ENCODE data around the gene SEMA4D. TPM values are rescaled to one million over a fixed set of nuclear protein-coding genes. Genes with fewer than 3 reads are reported as not detected.
"Not testable (repeated sequence)": the region's sequence is repeated elsewhere in the genome, so short reads cannot be mapped to it uniquely, and the experiment has no call there.

The SEMA4D gene
- polyA plus RNA-seq, 1 donor from 2014 or later, result 34.0 TPM

GRCh38 chr9:89480825-89481537 is 16.9 kb downstream of the SEMA4D start:
- Histone ChIP-seq H3K36me3 (ENCODE audit: insufficient read depth, low read length) (no peaks in the 10 kb centered on the region), H3K4me2 (ENCODE audit: low read length) (no peak overlapping the region), H3K79me2 (replicated peaks; ENCODE audit: insufficient read depth, low read length) (peaks cover 68% of the 10 kb centered on the region), H3F3A (ENCODE audit: insufficient read depth, low read length, poor library complexity, severe bottlenecking) (no peaks in the 10 kb centered on the region), H2AFZ (ENCODE audit: low read depth, low read length) (no peak overlapping the region), H3K27ac (ENCODE audit: low read length) (no peak overlapping the region), H3K9me3 (ENCODE audit: low read length) (no peaks in the 10 kb centered on the region), H3K4me3 (ENCODE audit: low read length) (no peak overlapping the region), H3K9me2 (ENCODE audit: insufficient read depth, low read length) (no peaks in the 10 kb centered on the region), H4K20me1 (ENCODE audit: insufficient read depth) (no peaks in the 10 kb centered on the region), H3K27me3 (ENCODE audit: insufficient read depth, low read depth, low read length) (no peaks in the 10 kb centered on the region), H3K9ac (ENCODE audit: low read length) (no peak overlapping the region)
- TF ChIP-seq MXI1 (conservative IDR thresholded peaks at IDR 0.05; ENCODE audit: poor library complexity, severe bottlenecking) (no peak), EZH2 (IDR thresholded peaks at IDR 0.05; ENCODE audit: borderline replicate concordance, insufficient read depth, low read length, poor library complexity, severe bottlenecking) (no peak), REST (IDR thresholded peaks at IDR 0.05; ENCODE audit: borderline replicate concordance) (no peak), POLR2AphosphoS5 (IDR thresholded peaks at IDR 0.05) (no peak), EP300 (conservative IDR thresholded peaks at IDR 0.05; ENCODE audit: poor library complexity, severe bottlenecking) (no peak), TAF1 (IDR thresholded peaks at IDR 0.05; ENCODE audit: low read depth) (no peak), CTCF (IDR thresholded peaks at IDR 0.05; ENCODE audit: poor library complexity, severe bottlenecking) (no peak), SMC3 (conservative IDR thresholded peaks at IDR 0.05; ENCODE audit: poor library complexity) (no peak), RAD21 (conservative IDR thresholded peaks at IDR 0.05) (no peak)

GRCh38 chr9:89480372-89480771 is 17.5 kb downstream of the SEMA4D start:
- not testable (repeated sequence) for H3K9me2 ChIP-seq (ENCODE audit: insufficient read depth, low read length); H2AFZ ChIP-seq (ENCODE audit: low read depth, low read length); H3K4me2 ChIP-seq (ENCODE audit: low read length); H4K20me1 ChIP-seq (ENCODE audit: insufficient read depth); H3K27ac ChIP-seq (ENCODE audit: low read length); H3K36me3 ChIP-seq (ENCODE audit: insufficient read depth, low read length); H3K4me3 ChIP-seq (ENCODE audit: low read length); H3F3A ChIP-seq (ENCODE audit: insufficient read depth, low read length, poor library complexity, severe bottlenecking); H3K9ac ChIP-seq (ENCODE audit: low read length); H3K9me3 ChIP-seq (ENCODE audit: low read length); H3K27me3 ChIP-seq (ENCODE audit: insufficient read depth, low read depth, low read length)
- peaks cover 69% of the 10 kb centered on the region for H3K79me2 ChIP-seq (replicated peaks; ENCODE audit: insufficient read depth, low read length)

GRCh38 chr9:89479669-89480011 is 18.3 kb downstream of the SEMA4D start:
- not testable (repeated sequence) for H4K20me1 ChIP-seq (ENCODE audit: insufficient read depth); H3K27ac ChIP-seq (ENCODE audit: low read length); H3F3A ChIP-seq (ENCODE audit: insufficient read depth, low read length, poor library complexity, severe bottlenecking); H3K9me2 ChIP-seq (ENCODE audit: insufficient read depth, low read length); H3K9ac ChIP-seq (ENCODE audit: low read length); H3K36me3 ChIP-seq (ENCODE audit: insufficient read depth, low read length); H3K27me3 ChIP-seq (ENCODE audit: insufficient read depth, low read depth, low read length); H3K9me3 ChIP-seq (ENCODE audit: low read length); H2AFZ ChIP-seq (ENCODE audit: low read depth, low read length); H3K4me2 ChIP-seq (ENCODE audit: low read length); H3K4me3 ChIP-seq (ENCODE audit: low read length)
- peaks cover 67% of the 10 kb centered on the region for H3K79me2 ChIP-seq (replicated peaks; ENCODE audit: insufficient read depth, low read length)
